ENCODE results near the gene LMF1. TPM values are rescaled to one million over a fixed set of nuclear protein-coding genes. Genes with fewer than 3 reads are reported as not detected.
"Not testable (repeated sequence)": the region's sequence is repeated elsewhere in the genome, so short reads cannot be mapped to it uniquely, and the experiment has no call there.

Gene LMF1
- polyA plus RNA-seq, 2 donors, result 8.2 to 17.2 TPM

- 92 to 94% methylated on average over 22 of the region's 22 CpGs for WGBS, 2 donors
- peaks cover 0 to 3% of the 10 kb centered on the region in 2 donors for H3K9me3 ChIP-seq (ENCODE audit: control insufficient read depth in 2 of 2, insufficient read depth in 1 of 2, low read depth in 1 of 2, low read length in 1 of 2)
Measured at GRCh38 chr16:962366-962765, 8.4 kb downstream of the LMF1 start.

GRCh38 chr16:959232-960040 lies 11.3 kb downstream of the LMF1 start:
- 89% methylated on average over 24 of the region's 24 CpGs for WGBS, 2 donors
- Histone ChIP-seq H3K9me3 (ENCODE audit: control insufficient read depth in 2 of 2, insufficient read depth in 1 of 2, low read depth in 1 of 2, low read length in 1 of 2) (no peaks in the 10 kb centered on the region), H3K4me1 (ENCODE audit: control insufficient read depth in 2 of 2, insufficient read depth in 2 of 2, low read length in 1 of 2) (no peaks in the 10 kb centered on the region), H3K4me3 (ENCODE audit: low read depth in 1 of 2, low read length in 2 of 2) (no peak overlapping the region), H3K27me3 (ENCODE audit: control insufficient read depth in 1 of 2, insufficient read depth in 2 of 2, low read length in 2 of 2) (no peaks in the 10 kb centered on the region), H3K36me3 (ENCODE audit: control insufficient read depth in 2 of 2, insufficient read depth in 2 of 2, low read length in 1 of 2) (no peaks in the 10 kb centered on the region), H3K27ac (ENCODE audit: low read depth in 2 of 2, low read length in 1 of 2) (no peak overlapping the region)

More at GRCh38 chr16:962366-962765, 8.4 kb downstream of the LMF1 start:
- Histone ChIP-seq H3K27me3 (ENCODE audit: control insufficient read depth in 1 of 2, insufficient read depth in 2 of 2, low read length in 2 of 2) (no peaks in the 10 kb centered on the region), H3K4me3 (ENCODE audit: low read depth in 1 of 2, low read length in 2 of 2) (no peak overlapping the region), H3K36me3 (ENCODE audit: control insufficient read depth in 2 of 2, insufficient read depth in 2 of 2, low read length in 1 of 2) (peaks cover 2 to 3% of the 10 kb centered on the region in 2 donors), H3K27ac (ENCODE audit: low read depth in 2 of 2, low read length in 1 of 2) (no peak overlapping the region), H3K4me1 (ENCODE audit: control insufficient read depth in 2 of 2, insufficient read depth in 2 of 2, low read length in 1 of 2) (no peaks in the 10 kb centered on the region)

GRCh38 chr16:955766-956165 lies 15.0 kb downstream of the LMF1 start:
- H3K36me3 ChIP-seq (ENCODE audit: control insufficient read depth in 2 of 2, insufficient read depth in 2 of 2, low read length in 1 of 2), result peaks cover 9 to 15% of the 10 kb centered on the region in 2 donors
- H3K9me3 ChIP-seq (ENCODE audit: control insufficient read depth in 2 of 2, insufficient read depth in 1 of 2, low read depth in 1 of 2, low read length in 1 of 2); H3K27ac ChIP-seq (ENCODE audit: low read depth in 2 of 2, low read length in 1 of 2); H3K27me3 ChIP-seq (ENCODE audit: control insufficient read depth in 1 of 2, insufficient read depth in 2 of 2, low read length in 2 of 2); H3K4me1 ChIP-seq (ENCODE audit: control insufficient read depth in 2 of 2, insufficient read depth in 2 of 2, low read length in 1 of 2); H3K4me3 ChIP-seq (ENCODE audit: low read depth in 1 of 2, low read length in 2 of 2): not testable (repeated sequence)
- WGBS, 2 donors, result 95 to 97% methylated on average over 27 of the region's 27 CpGs

GRCh38 chr16:953818-954217 lies 17.0 kb downstream of the LMF1 start:
- not testable (repeated sequence) for H3K27me3 ChIP-seq (ENCODE audit: control insufficient read depth in 1 of 2, insufficient read depth in 2 of 2, low read length in 2 of 2); H3K9me3 ChIP-seq (ENCODE audit: control insufficient read depth in 2 of 2, insufficient read depth in 1 of 2, low read depth in 1 of 2, low read length in 1 of 2); H3K4me1 ChIP-seq (ENCODE audit: control insufficient read depth in 2 of 2, insufficient read depth in 2 of 2, low read length in 1 of 2); H3K4me3 ChIP-seq (ENCODE audit: low read depth in 1 of 2, low read length in 2 of 2); H3K27ac ChIP-seq (ENCODE audit: low read depth in 2 of 2, low read length in 1 of 2)
- WGBS, 2 donors, result 88 to 90% methylated on average over 5 of the region's 7 CpGs
- peaks cover 9 to 15% of the 10 kb centered on the region in 2 donors for H3K36me3 ChIP-seq (ENCODE audit: control insufficient read depth in 2 of 2, insufficient read depth in 2 of 2, low read length in 1 of 2)

GRCh38 chr16:952321-952720 lies 18.5 kb downstream of the LMF1 start:
- Histone ChIP-seq H3K36me3 (ENCODE audit: control insufficient read depth in 2 of 2, insufficient read depth in 2 of 2, low read length in 1 of 2) (peaks cover 9 to 15% of the 10 kb centered on the region in 2 donors), H3K4me1 (ENCODE audit: control insufficient read depth in 2 of 2, insufficient read depth in 2 of 2, low read length in 1 of 2) (peaks cover 0 to 2% of the 10 kb centered on the region in 2 donors), H3K27me3 (ENCODE audit: control insufficient read depth in 1 of 2, insufficient read depth in 2 of 2, low read length in 2 of 2) (no peaks in the 10 kb centered on the region), H3K4me3 (ENCODE audit: low read depth in 1 of 2, low read length in 2 of 2) (no peak overlapping the region), H3K9me3 (ENCODE audit: control insufficient read depth in 2 of 2, insufficient read depth in 1 of 2, low read depth in 1 of 2, low read length in 1 of 2) (peaks cover 0 to 3% of the 10 kb centered on the region in 2 donors), H3K27ac (ENCODE audit: low read depth in 2 of 2, low read length in 1 of 2) (no peak overlapping the region)
- 90 to 94% methylated on average over 12 of the region's 12 CpGs for WGBS, 2 donors

- WGBS, 2 donors, result 88 to 90% methylated on average over 22 of the region's 22 CpGs
Measured at GRCh38 chr16:951660-952301, 19.0 kb downstream of the LMF1 start.

GRCh38 chr16:950733-951573 lies 19.8 kb downstream of the LMF1 start:
- H3K27ac ChIP-seq (ENCODE audit: low read depth in 2 of 2, low read length in 1 of 2); H3K27me3 ChIP-seq (ENCODE audit: control insufficient read depth in 1 of 2, insufficient read depth in 2 of 2, low read length in 2 of 2); H3K4me1 ChIP-seq (ENCODE audit: control insufficient read depth in 2 of 2, insufficient read depth in 2 of 2, low read length in 1 of 2); H3K4me3 ChIP-seq (ENCODE audit: low read depth in 1 of 2, low read length in 2 of 2); H3K9me3 ChIP-seq (ENCODE audit: control insufficient read depth in 2 of 2, insufficient read depth in 1 of 2, low read depth in 1 of 2, low read length in 1 of 2): not testable (repeated sequence)
- H3K36me3 ChIP-seq (ENCODE audit: control insufficient read depth in 2 of 2, insufficient read depth in 2 of 2, low read length in 1 of 2), result peaks cover 9 to 18% of the 10 kb centered on the region in 2 donors
- WGBS, 2 donors, result 65 to 76% methylated on average over 26 to 27 of the region's 27 CpGs

More at GRCh38 chr16:951660-952301, 19.0 kb downstream of the LMF1 start:
- H3K9me3 ChIP-seq (ENCODE audit: control insufficient read depth in 2 of 2, insufficient read depth in 1 of 2, low read depth in 1 of 2, low read length in 1 of 2), result peaks cover 0 to 3% of the 10 kb centered on the region in 2 donors
- no peak overlapping the region for H3K27ac ChIP-seq (ENCODE audit: low read depth in 2 of 2, low read length in 1 of 2)
- H3K4me1 ChIP-seq (ENCODE audit: control insufficient read depth in 2 of 2, insufficient read depth in 2 of 2, low read length in 1 of 2), result peaks cover 0 to 2% of the 10 kb centered on the region in 2 donors
- H3K27me3 ChIP-seq (ENCODE audit: control insufficient read depth in 1 of 2, insufficient read depth in 2 of 2, low read length in 2 of 2), result no peaks in the 10 kb centered on the region
- H3K36me3 ChIP-seq (ENCODE audit: control insufficient read depth in 2 of 2, insufficient read depth in 2 of 2, low read length in 1 of 2), result peaks cover 9 to 15% of the 10 kb centered on the region in 2 donors
- no peak overlapping the region for H3K4me3 ChIP-seq (ENCODE audit: low read depth in 1 of 2, low read length in 2 of 2)

- not testable (repeated sequence) for H3K4me3 ChIP-seq (ENCODE audit: low read depth in 1 of 2, low read length in 2 of 2); H3K27ac ChIP-seq (ENCODE audit: low read depth in 2 of 2, low read length in 1 of 2); H3K9me3 ChIP-seq (ENCODE audit: control insufficient read depth in 2 of 2, insufficient read depth in 1 of 2, low read depth in 1 of 2, low read length in 1 of 2); H3K27me3 ChIP-seq (ENCODE audit: control insufficient read depth in 1 of 2, insufficient read depth in 2 of 2, low read length in 2 of 2); H3K4me1 ChIP-seq (ENCODE audit: control insufficient read depth in 2 of 2, insufficient read depth in 2 of 2, low read length in 1 of 2)
- WGBS, 2 donors, result 71 to 78% methylated on average over 16 to 18 of the region's 18 CpGs
- H3K36me3 ChIP-seq (ENCODE audit: control insufficient read depth in 2 of 2, insufficient read depth in 2 of 2, low read length in 1 of 2), result peaks cover 6 to 18% of the 10 kb centered on the region in 2 donors
Measured at GRCh38 chr16:948767-949166, 22.0 kb downstream of the LMF1 start.

- WGBS, 2 donors, result 80 to 85% methylated on average over 17 of the region's 17 CpGs
- peaks cover 6 to 18% of the 10 kb centered on the region in 2 donors for H3K36me3 ChIP-seq (ENCODE audit: control insufficient read depth in 2 of 2, insufficient read depth in 2 of 2, low read length in 1 of 2)
- H3K27me3 ChIP-seq (ENCODE audit: control insufficient read depth in 1 of 2, insufficient read depth in 2 of 2, low read length in 2 of 2), result not testable (repeated sequence)
Measured at GRCh38 chr16:947922-948303, 22.9 kb downstream of the LMF1 start.

More at GRCh38 chr16:947922-948303, 22.9 kb downstream of the LMF1 start:
- H3K4me1 ChIP-seq (ENCODE audit: control insufficient read depth in 2 of 2, insufficient read depth in 2 of 2, low read length in 1 of 2); H3K27ac ChIP-seq (ENCODE audit: low read depth in 2 of 2, low read length in 1 of 2); H3K9me3 ChIP-seq (ENCODE audit: control insufficient read depth in 2 of 2, insufficient read depth in 1 of 2, low read depth in 1 of 2, low read length in 1 of 2); H3K4me3 ChIP-seq (ENCODE audit: low read depth in 1 of 2, low read length in 2 of 2): not testable (repeated sequence)
